HCT116 (cell line): ENCODE data around the gene CERS5. TPM values are rescaled to one million over a fixed set of nuclear protein-coding genes. Genes with fewer than 3 reads are reported as not detected.

Experiments
- ATAC-seq: fragments of 200-7000 bp; cut with Tn5 transposase; 2 replicates; pipeline ENCODE4 v1.9.1; 2020; ENCODE audit warnings: mild to moderate bottlenecking, moderate library complexity
- BruUV-seq: library from RNA; stranded (reverse); fragments of 400-500 nt; replicated peaks from 2 replicates; lab custom pipeline; 2021; lab: Mats Ljungman, UMichigan
- CTCF ChIA-PET: fragments of 300-600 bp; sonication (Branson Sonifier 250); formaldehyde crosslinking; loops from one replicate; lab custom pipeline; 2021; ENCODE audit warnings: antibody characterized with exemption; lab: Charles Lee
- POLR2A ChIA-PET: fragments of 300-600, 350-600 bp; sonication (Branson Sonifier 250); formaldehyde crosslinking; loops from one replicate; lab custom pipeline; 2021; ENCODE audit warnings: antibody characterized with exemption; lab: Charles Lee
- RAD21 ChIA-PET, 2 experiments: fragments of 300-600 bp; sonication (Branson Sonifier 250); formaldehyde crosslinking; loops; one replicate each; lab custom pipeline; 2023; ENCODE audit warnings: low total read pairs in 2 of 2; ENCODE audit not compliant: uncharacterized antibody in 2 of 2, unreplicated experiment in 2 of 2, low non-redundant PET in 1 of 2; lab: Charles Lee
- DNase-seq: peaks from one replicate; pipeline ENCODE4 v3.0.0-alpha.2; 2010; ENCODE audit warnings: low read depth, low spot score
- H2AFZ ChIP-seq: fragments of 200-600 bp; shearing (Covaris generic), sonication (generic); 2 replicates; pipeline ENCODE4 v1.6.1; 2017; ENCODE audit warnings: low read depth, mixed run types, mixed read lengths, antibody characterized with exemption, low read length; ENCODE audit not compliant: poor library complexity, severe bottlenecking
- H3K27ac ChIP-seq: 2 replicates; pipeline ENCODE4 v1.5.1; 2012; ENCODE audit warnings: low read depth, low read length
- H3K27me3 ChIP-seq: fragments of 200-600 bp; sonication (generic); 2 replicates; pipeline ENCODE4 v1.6.1; 2016; ENCODE audit warnings: mixed run types, low read length, mixed read lengths; ENCODE audit not compliant: insufficient read depth
- H3K36me3 ChIP-seq, 2 experiments: fragments of 200-500 bp in 1 of 2; fragments of 200-600 bp in 1 of 2; sonication (Bioruptor generic) in 1 of 2; sonication (generic) in 1 of 2; 2 replicates each; pipeline versions ENCODE4 v1.5.1 to v1.6.1; 2014 to 2016; ENCODE audit warnings: low read length in 2 of 2, inconsistent platforms in 1 of 2, mixed read lengths in 1 of 2, mixed run types in 1 of 2; ENCODE audit not compliant: insufficient read depth in 2 of 2, control insufficient read depth in 1 of 2
- H3K4me1 ChIP-seq, 2 experiments: fragments of 200-600 bp in 1 of 2; sonication (generic) in 1 of 2; 2 replicates each; pipeline versions ENCODE4 v1.5.1 to v1.6.1; 2012 to 2017; ENCODE audit warnings: low read length in 2 of 2, inconsistent platforms in 1 of 2, mild to moderate bottlenecking in 1 of 2, mixed read lengths in 1 of 2, mixed run types in 1 of 2, moderate library complexity in 1 of 2; ENCODE audit not compliant: insufficient read depth in 2 of 2, control insufficient read depth in 1 of 2
- H3K4me2 ChIP-seq: fragments of 200-600 bp; sonication (generic); 2 replicates; pipeline ENCODE4 v1.6.1; 2017; ENCODE audit warnings: mixed run types, low read length, mixed read lengths
- H3K4me3 ChIP-seq, 2 experiments: fragments of 200-600 bp in 1 of 2; sonication (generic) in 1 of 2; replicated peaks in 1 of 2; 2 replicates each; pipeline ENCODE4 v1.5.1; 2011 to 2016; ENCODE audit warnings: low read length in 2 of 2, control low read depth in 1 of 2, low read depth in 1 of 2, mild to moderate bottlenecking in 1 of 2, mixed read lengths in 1 of 2, mixed run types in 1 of 2
- H3K79me2 ChIP-seq: fragments of 200-600 bp; sonication (generic); 2 replicates; pipeline ENCODE4 v1.6.1; 2017; ENCODE audit warnings: mild to moderate bottlenecking, mixed run types, low read length, moderate library complexity, mixed read lengths; ENCODE audit not compliant: insufficient read depth
- H3K9ac ChIP-seq: fragments of 200-600 bp; sonication (generic); 2 replicates; pipeline ENCODE4 v1.6.1; 2016; ENCODE audit warnings: low read length, mixed read lengths
- H3K9me2 ChIP-seq: fragments of 200-600 bp; sonication (generic), shearing (Covaris generic); 2 replicates; pipeline ENCODE4 v1.6.1; 2017; ENCODE audit warnings: mixed run types, mild to moderate bottlenecking, moderate library complexity; ENCODE audit not compliant: insufficient read depth
- H3K9me3 ChIP-seq, 2 experiments: fragments of 200-500 bp in 1 of 2; fragments of 200-600 bp in 1 of 2; sonication (Bioruptor generic) in 1 of 2; sonication (generic) in 1 of 2; 2 replicates each; pipeline ENCODE4 v1.6.1; 2014 to 2017; ENCODE audit warnings: low read length in 2 of 2, mixed read lengths in 2 of 2, inconsistent platforms in 1 of 2, low read depth in 1 of 2, mild to moderate bottlenecking in 1 of 2, mixed run types in 1 of 2, moderate library complexity in 1 of 2; ENCODE audit not compliant: control insufficient read depth in 1 of 2, insufficient read depth in 1 of 2
- H4K20me1 ChIP-seq: fragments of 200-600 bp; sonication (generic), shearing (Covaris generic); 2 replicates; pipeline ENCODE4 v1.6.1; 2017; ENCODE audit warnings: mixed run types, mild to moderate bottlenecking, moderate library complexity; ENCODE audit not compliant: insufficient read depth
- CBX3 ChIP-seq: IDR thresholded peaks from 2 replicates; pipeline ENCODE4 v1.6.1; 2012; ENCODE audit warnings: low read depth
- CEBPB ChIP-seq: IDR thresholded peaks from 2 replicates; pipeline ENCODE4 v1.6.1; 2012; ENCODE audit warnings: low read depth
- CTCF ChIP-seq, 3 experiments: fragments of 200-600 bp in 1 of 3; sonication (generic) in 1 of 3; IDR thresholded peaks in 2 of 3; conservative IDR thresholded peaks in 1 of 3; 2 replicates each; pipeline ENCODE4 v1.5.1; 2012 to 2017; ENCODE audit warnings: low read depth in 2 of 3, low read length in 2 of 3, antibody characterized with exemption in 1 of 3, borderline replicate concordance in 1 of 3, control low read depth in 1 of 3, mild to moderate bottlenecking in 1 of 3, mixed read lengths in 1 of 3, mixed run types in 1 of 3, moderate library complexity in 1 of 3; ENCODE audit not compliant: insufficient read depth in 1 of 3
- EGR1 ChIP-seq: IDR thresholded peaks from 2 replicates; pipeline ENCODE4 v1.6.1; 2012; ENCODE audit warnings: low read depth
- EZH2phosphoT487 ChIP-seq: fragments of 200-600 bp; IDR thresholded peaks from 2 replicates; pipeline ENCODE4 v1.6.1; 2018; ENCODE audit warnings: antibody characterized with exemption, borderline replicate concordance
- FOSL1 ChIP-seq: IDR thresholded peaks from 2 replicates; pipeline ENCODE4 v1.6.1; 2012; ENCODE audit warnings: low read depth
- JUND ChIP-seq: IDR thresholded peaks from 2 replicates; pipeline ENCODE4 v1.6.1; 2012
- MAX ChIP-seq: IDR thresholded peaks from 2 replicates; pipeline ENCODE4 v1.6.1; 2012
- POLR2A ChIP-seq: IDR thresholded peaks from 2 replicates; pipeline ENCODE4 v1.7.0; 2011; ENCODE audit warnings: borderline replicate concordance; ENCODE audit not compliant: insufficient read depth, insufficient read length; ENCODE audit errors: extremely low read depth
- RAD21 ChIP-seq: IDR thresholded peaks from 2 replicates; pipeline ENCODE4 v1.6.1; 2012; ENCODE audit warnings: low read depth, mild to moderate bottlenecking
- REST ChIP-seq: IDR thresholded peaks from 2 replicates; pipeline ENCODE4 v1.6.1; 2012; ENCODE audit warnings: low read depth
- SP1 ChIP-seq: IDR thresholded peaks from 2 replicates; pipeline ENCODE4 v1.6.1; 2012; ENCODE audit warnings: low read depth
- YY1 ChIP-seq: IDR thresholded peaks from 2 replicates; pipeline ENCODE4 v1.6.1; 2011; ENCODE audit warnings: low read length, low read depth, moderate library complexity, mild to moderate bottlenecking; ENCODE audit not compliant: insufficient replicate concordance; ENCODE audit errors: extremely low read depth
- ZNF274 ChIP-seq: fragments of 200-500 bp; sonication (Bioruptor generic); IDR thresholded peaks from 2 replicates; pipeline ENCODE4 v1.6.1; 2014; ENCODE audit warnings: mild to moderate bottlenecking, low read depth, low read length, inconsistent platforms
- intact Hi-C: fragments of 100-400 bp; cut with micrococcal nuclease; formaldehyde crosslinking; loops from 2 replicates; pipeline ENCODE4 v1.10.0; 2022
- total RNA-seq: library from RNA; stranded (reverse); gene quantifications from one replicate; pipeline ENCODE4 v1.2.1, GENCODE V29; 2021; ENCODE audit not compliant: unreplicated experiment

The CERS5 gene
- total RNA-seq, 1 experiment from 2014 or later = 33.4 TPM

DNA sequence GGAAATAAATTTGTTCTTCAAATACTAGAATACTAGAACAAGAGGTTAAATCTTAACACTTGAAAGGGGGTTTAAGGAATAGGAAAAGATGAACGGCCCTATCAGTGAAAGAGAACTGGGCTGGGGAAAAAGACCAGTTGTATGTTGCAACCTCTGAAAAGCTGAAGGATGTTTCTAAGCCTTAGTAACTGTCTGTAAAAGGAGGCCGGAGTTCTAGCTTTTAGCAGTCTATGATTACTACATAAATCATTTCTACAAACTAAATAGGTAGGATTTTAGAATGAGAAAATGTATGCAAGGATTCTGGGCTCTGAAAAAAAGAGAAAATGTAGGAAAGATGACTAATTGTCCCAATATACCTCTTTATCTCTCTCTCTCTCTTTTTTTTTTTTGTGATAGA is 4.9 kb downstream of the CERS5 start:
- intact Hi-C loops = no loop called here
- H3K4me1 ChIP-seq = peaks cover 0 to 11% of the 10 kb centered on the region in 2 experiments; a peak in 1 of 4 replicates
- no peaks in the 10 kb centered on the region for H3K36me3 ChIP-seq
- H3K9me2 ChIP-seq = no peaks in the 10 kb centered on the region
- no TSS peak for BruUV-seq
- H3K4me2 ChIP-seq = no peak overlapping the region
- CTCF ChIA-PET = interaction anchor here (0.7 kb wide), 1 partner anchor 92 kb away, joined by 4 read pairs; no protein-coding TSS in a partner anchor
- no peaks in the 10 kb centered on the region for H3K9me3 ChIP-seq
- no peak for ATAC-seq
- H3K27me3 ChIP-seq = no peaks in the 10 kb centered on the region
- H3K4me3 ChIP-seq = no peak overlapping the region
- H3K79me2 ChIP-seq = peaks cover 31% of the 10 kb centered on the region
- no peaks in the 10 kb centered on the region for H4K20me1 ChIP-seq
- RAD21 ChIA-PET = no interaction called here
- H2AFZ ChIP-seq = no peak overlapping the region
- no peak overlapping the region for H3K27ac ChIP-seq
- TF ChIP-seq ZNF274 (no peak), YY1 (no peak), MAX (no peak), CTCF (IDR thresholded peaks at IDR 0.05 in 2 of 3, conservative IDR thresholded peaks at IDR 0.05 in 1 of 3; ENCODE audit: borderline replicate concordance in 1 of 3, insufficient read depth in 1 of 3, low read depth in 2 of 3, low read length in 2 of 3) (no peak), EGR1 (no peak), JUND (no peak), SP1 (no peak), EZH2phosphoT487 (no peak), FOSL1 (no peak), CBX3 (no peak), RAD21 (no peak), REST (no peak), POLR2A (no peak), CEBPB (no peak)
- H3K9ac ChIP-seq = no peak overlapping the region
- DNase-seq = no peak
- POLR2A ChIA-PET = no interaction called here
